Esophagus squamous epithelium (tissue), 5 donors: Measurements from ENCODE around the gene CRYL1. TPM values are rescaled to one million over a fixed set of nuclear protein-coding genes. Genes with fewer than 3 reads are reported as not detected.

Source experiments
- DNase-seq: peaks from one replicate; lab custom pipeline; 2025; lab: John Stamatoyannopoulos, UW
- H3K27ac ChIP-seq, 4 donors: fragments of 200-600 bp; sonication (generic); one replicate each; pipeline ENCODE4 v1.5.1; 2016 to 2019; ENCODE audit warnings: mild to moderate bottlenecking in 1 of 4
- H3K27me3 ChIP-seq, 4 donors: fragments of 200-600 bp; sonication (generic); 1 replicate in 3 of 4; 2 replicates in 1 of 4; pipeline versions ENCODE4 v1.5.1 to v1.6.0; 2017 to 2021; ENCODE audit warnings: antibody characterized with exemption in 1 of 4
- H3K36me3 ChIP-seq, 3 donors: fragments of 200-600 bp; sonication (generic); one replicate each; pipeline ENCODE4 v1.5.1; 2016 to 2019
- H3K4me1 ChIP-seq, 3 donors: fragments of 200-600 bp; sonication (generic); one replicate each; pipeline ENCODE4 v1.5.1; 2017 to 2019
- H3K4me3 ChIP-seq, 4 donors: fragments of 200-600 bp; sonication (generic); 1 replicate in 3 of 4; 2 replicates in 1 of 4; pipeline ENCODE4 v1.5.1; 2016 to 2019; ENCODE audit warnings: mild to moderate bottlenecking in 2 of 4, moderate library complexity in 1 of 4
- H3K9me3 ChIP-seq, 3 donors: fragments of 200-600 bp; sonication (generic); one replicate each; pipeline ENCODE4 v1.5.1; 2016 to 2019
- CTCF ChIP-seq, 6 experiments: fragments of 450-650 bp in 4 of 6; fragments of 200-600 bp in 2 of 6; sonication (generic) in 2 of 6; IDR thresholded peaks; one replicate each; pipeline ENCODE4 v1.5.1; 2016 to 2019; ENCODE audit warnings: antibody characterized with exemption in 6 of 6, mild to moderate bottlenecking in 4 of 6, moderate library complexity in 4 of 6
- POLR2A ChIP-seq, 4 donors: fragments of 450-650 bp; IDR thresholded peaks; one replicate each; pipeline ENCODE4 v1.6.1; 2017; ENCODE audit warnings: antibody characterized with exemption in 4 of 4, mild to moderate bottlenecking in 4 of 4, moderate library complexity in 3 of 4
- WGBS, 2 donors: methylation state at CpG; one replicate each; pipeline ENCODE4 v1.1.5; 2018; 5-methylcytosine and 5-hydroxymethylcytosine counted together
- intact Hi-C: fragments of 100-400 bp; cut with DNase I; formaldehyde crosslinking; loops from one replicate; pipeline ENCODE4 v1.15.0; 2022
- total RNA-seq, 4 donors: library from RNA; depleted of rRNA; stranded (reverse); fragments of >200 nt; gene quantifications; one replicate each; pipeline ENCODE4 v1.1.0, GENCODE V29; 2016
- donor health status: DM: yes; HTN: yes; CAD: no.

CRYL1 gene
- total RNA-seq, 4 donors from 2014 or later = 12.5 to 41.2 (median 24.4) TPM

GRCh38 chr13:20375871-20376270 is 149.8 kb downstream of the CRYL1 start:
- no peaks in the 10 kb centered on the region for H3K9me3 ChIP-seq
- WGBS, 2 donors = 88 to 98% methylated on average over 6 of the region's 6 CpGs
- intact Hi-C loops = no loop called here
- H3K4me1 ChIP-seq = peaks cover 0 to 45% (median 4%) of the 10 kb centered on the region in 3 donors
- no peaks in the 10 kb centered on the region for H3K36me3 ChIP-seq
- no peak overlapping the region for H3K27ac ChIP-seq
- peaks cover 0 to 3% (median 0%) of the 10 kb centered on the region in 4 donors for H3K27me3 ChIP-seq
- H3K4me3 ChIP-seq = no peak overlapping the region
- TF ChIP-seq POLR2A (IDR thresholded peaks at IDR 0.05) = no peak
- TF ChIP-seq CTCF (IDR thresholded peaks at IDR 0.05) = no peak
- no peak for DNase-seq

GRCh38 chr13:20373861-20374260 is 151.8 kb downstream of the CRYL1 start:
- TF ChIP-seq CTCF (IDR thresholded peaks at IDR 0.05) = no peak
- no peak for TF ChIP-seq POLR2A (IDR thresholded peaks at IDR 0.05)
- DNase-seq = no peak
- H3K27ac ChIP-seq = peak overlapping the region in 3 of 4 donors; percentile 67 to 82 (median 68)
- peaks cover 0 to 3% (median 0%) of the 10 kb centered on the region in 4 donors for H3K27me3 ChIP-seq
- intact Hi-C loops = no loop called here
- peaks cover 0 to 57% (median 3%) of the 10 kb centered on the region in 3 donors for H3K4me1 ChIP-seq
- no peak overlapping the region for H3K4me3 ChIP-seq
- no peaks in the 10 kb centered on the region for H3K9me3 ChIP-seq
- no peaks in the 10 kb centered on the region for H3K36me3 ChIP-seq

GRCh38 chr13:20371825-20372224 is 153.8 kb downstream of the CRYL1 start:
- Histone ChIP-seq H3K4me3 (no peak overlapping the region), H3K27me3 (peaks cover 0 to 3% (median 0%) of the 10 kb centered on the region in 4 donors), H3K36me3 (no peaks in the 10 kb centered on the region), H3K9me3 (no peaks in the 10 kb centered on the region), H3K27ac (peak overlapping the region in 3 of 4 donors; percentile 67 to 82 (median 68)), H3K4me1 (peaks cover 0 to 49% (median 0%) of the 10 kb centered on the region in 3 donors)
- intact Hi-C loops = no loop called here
- DNase-seq = no peak
- 83 to 86% methylated on average over 4 of the region's 4 CpGs for WGBS, 2 donors
- TF ChIP-seq CTCF (IDR thresholded peaks at IDR 0.05) (no peak), POLR2A (IDR thresholded peaks at IDR 0.05) (no peak)

DNA sequence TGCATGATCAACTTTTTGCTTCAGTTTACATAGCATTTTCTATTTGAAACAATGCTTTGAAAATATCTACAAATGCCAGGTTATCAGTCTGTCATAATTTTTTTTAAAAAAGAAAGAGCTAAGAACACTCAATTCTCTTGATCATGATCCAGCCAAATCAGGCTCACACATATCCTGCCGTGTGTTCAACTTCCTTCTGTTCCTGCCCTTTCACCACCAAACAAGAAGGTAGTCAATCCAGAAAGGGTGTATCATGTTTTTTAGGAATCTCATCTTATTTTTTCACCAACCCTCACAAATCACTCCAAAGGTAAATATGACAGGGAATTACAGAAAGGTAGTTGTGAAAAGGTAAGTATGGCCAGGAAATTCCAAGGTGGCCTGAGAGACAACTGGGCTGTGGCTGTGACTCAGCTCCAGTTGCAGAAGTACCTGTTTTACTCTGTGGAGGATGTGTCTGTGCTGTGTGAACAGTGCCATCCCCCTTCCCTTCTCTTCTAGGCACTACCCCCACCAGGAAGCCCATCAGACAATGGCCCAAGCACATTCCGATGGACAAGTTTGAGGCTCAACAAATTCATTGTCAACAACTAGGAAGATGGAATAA is 154.7 kb downstream of the CRYL1 start:
- no peak for DNase-seq
- intact Hi-C loops = no loop called here
- peaks cover 0 to 49% (median 0%) of the 10 kb centered on the region in 3 donors for H3K4me1 ChIP-seq
- no peaks in the 10 kb centered on the region for H3K36me3 ChIP-seq
- H3K27me3 ChIP-seq = peaks cover 0 to 3% (median 0%) of the 10 kb centered on the region in 4 donors
- WGBS, 2 donors = 20 to 25% methylated on average over 2 of the region's 2 CpGs
- no peaks in the 10 kb centered on the region for H3K9me3 ChIP-seq
- TF ChIP-seq POLR2A (IDR thresholded peaks at IDR 0.05) = no peak
- TF ChIP-seq CTCF (IDR thresholded peaks at IDR 0.05) = no peak
- H3K4me3 ChIP-seq = no peak overlapping the region
- H3K27ac ChIP-seq = peak overlapping the region; percentile 34 to 82 (median 68)

GRCh38 chr13:20369886-20370361 is 155.7 kb downstream of the CRYL1 start:
- 46 to 47% methylated on average over 8 of the region's 8 CpGs for WGBS, 2 donors
- Histone ChIP-seq H3K9me3 (no peaks in the 10 kb centered on the region), H3K4me1 (peaks cover 0 to 49% (median 0%) of the 10 kb centered on the region in 3 donors), H3K27me3 (peaks cover 0 to 3% (median 0%) of the 10 kb centered on the region in 4 donors), H3K4me3 (no peak overlapping the region), H3K36me3 (no peaks in the 10 kb centered on the region), H3K27ac (peak overlapping the region; percentile 15 to 82 (median 68))
- DNase-seq = no peak
- intact Hi-C loops = no loop called here
- TF ChIP-seq CTCF (IDR thresholded peaks at IDR 0.05) = no peak
- no peak for TF ChIP-seq POLR2A (IDR thresholded peaks at IDR 0.05)
